ENCODE results near the gene EXOC4. TPM values are rescaled to one million over a fixed set of nuclear protein-coding genes. Genes with fewer than 3 reads are reported as not detected.

The EXOC4 gene
- total RNA-seq, 1 experiment from 2014 or later: 71.0 TPM

DNA sequence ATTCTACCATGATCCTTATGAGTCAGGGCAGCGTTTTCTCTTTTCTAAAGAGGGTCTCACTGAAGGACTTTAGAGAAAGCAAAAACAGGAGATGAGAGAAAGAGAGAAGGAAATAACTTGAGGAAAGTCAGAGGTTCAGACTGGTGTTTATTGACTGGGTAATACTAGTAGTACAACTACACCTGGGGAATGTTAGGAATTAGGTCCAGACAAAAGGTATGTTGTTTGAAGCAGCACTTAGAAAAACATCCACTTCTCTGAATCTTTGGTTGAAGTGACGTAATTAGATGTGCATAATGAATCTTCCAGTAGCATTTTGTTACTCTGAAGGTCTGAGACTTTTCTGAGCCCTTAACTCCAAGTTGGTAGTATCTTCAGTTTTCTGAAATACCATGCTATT, 494.0 kb downstream of the EXOC4 start:
- Histone ChIP-seq H3K36me3 (ENCODE audit: control insufficient read depth, insufficient read depth, low read length) (no peaks in the 10 kb centered on the region), H3K27me3 (ENCODE audit: control insufficient read depth, insufficient read depth, low read length) (no peaks in the 10 kb centered on the region), H3K4me3 (ENCODE audit: low read depth in 2 of 2, low read length in 2 of 2) (no peak overlapping the region), H3K9me3 (ENCODE audit: control insufficient read depth, insufficient read depth, low read depth, low read length) (no peaks in the 10 kb centered on the region), H3K4me1 (ENCODE audit: control insufficient read depth, insufficient read depth, low read length) (no peaks in the 10 kb centered on the region), H3K27ac (ENCODE audit: low read length) (no peak overlapping the region)
- TF ChIP-seq POLR2AphosphoS5 (IDR thresholded peaks at IDR 0.05; ENCODE audit: low read depth, low read length) (no peak), SIN3A (IDR thresholded peaks at IDR 0.05; ENCODE audit: borderline replicate concordance, insufficient read depth, low read depth, low read length) (no peak), TCF7L2 (IDR thresholded peaks at IDR 0.05; ENCODE audit: low read depth, low read length) (no peak)
- TF ChIP-seq, protein P1, sequence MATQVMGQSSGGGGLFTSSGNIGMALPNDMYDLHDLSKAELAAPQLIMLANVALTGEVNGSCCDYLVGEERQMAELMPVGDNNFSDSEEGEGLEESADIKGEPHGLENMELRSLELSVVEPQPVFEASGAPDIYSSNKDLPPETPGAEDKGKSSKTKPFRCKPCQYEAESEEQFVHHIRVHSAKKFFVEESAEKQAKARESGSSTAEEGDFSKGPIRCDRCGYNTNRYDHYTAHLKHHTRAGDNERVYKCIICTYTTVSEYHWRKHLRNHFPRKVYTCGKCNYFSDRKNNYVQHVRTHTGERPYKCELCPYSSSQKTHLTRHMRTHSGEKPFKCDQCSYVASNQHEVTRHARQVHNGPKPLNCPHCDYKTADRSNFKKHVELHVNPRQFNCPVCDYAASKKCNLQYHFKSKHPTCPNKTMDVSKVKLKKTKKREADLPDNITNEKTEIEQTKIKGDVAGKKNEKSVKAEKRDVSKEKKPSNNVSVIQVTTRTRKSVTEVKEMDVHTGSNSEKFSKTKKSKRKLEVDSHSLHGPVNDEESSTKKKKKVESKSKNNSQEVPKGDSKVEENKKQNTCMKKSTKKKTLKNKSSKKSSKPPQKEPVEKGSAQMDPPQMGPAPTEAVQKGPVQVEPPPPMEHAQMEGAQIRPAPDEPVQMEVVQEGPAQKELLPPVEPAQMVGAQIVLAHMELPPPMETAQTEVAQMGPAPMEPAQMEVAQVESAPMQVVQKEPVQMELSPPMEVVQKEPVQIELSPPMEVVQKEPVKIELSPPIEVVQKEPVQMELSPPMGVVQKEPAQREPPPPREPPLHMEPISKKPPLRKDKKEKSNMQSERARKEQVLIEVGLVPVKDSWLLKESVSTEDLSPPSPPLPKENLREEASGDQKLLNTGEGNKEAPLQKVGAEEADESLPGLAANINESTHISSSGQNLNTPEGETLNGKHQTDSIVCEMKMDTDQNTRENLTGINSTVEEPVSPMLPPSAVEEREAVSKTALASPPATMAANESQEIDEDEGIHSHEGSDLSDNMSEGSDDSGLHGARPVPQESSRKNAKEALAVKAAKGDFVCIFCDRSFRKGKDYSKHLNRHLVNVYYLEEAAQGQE (IDR thresholded peaks at IDR 0.05; ENCODE audit: insufficient read depth in 1 of 2, low read depth in 2 of 2, low read length in 1 of 2): no peak
- TF ChIP-seq, protein P2, sequence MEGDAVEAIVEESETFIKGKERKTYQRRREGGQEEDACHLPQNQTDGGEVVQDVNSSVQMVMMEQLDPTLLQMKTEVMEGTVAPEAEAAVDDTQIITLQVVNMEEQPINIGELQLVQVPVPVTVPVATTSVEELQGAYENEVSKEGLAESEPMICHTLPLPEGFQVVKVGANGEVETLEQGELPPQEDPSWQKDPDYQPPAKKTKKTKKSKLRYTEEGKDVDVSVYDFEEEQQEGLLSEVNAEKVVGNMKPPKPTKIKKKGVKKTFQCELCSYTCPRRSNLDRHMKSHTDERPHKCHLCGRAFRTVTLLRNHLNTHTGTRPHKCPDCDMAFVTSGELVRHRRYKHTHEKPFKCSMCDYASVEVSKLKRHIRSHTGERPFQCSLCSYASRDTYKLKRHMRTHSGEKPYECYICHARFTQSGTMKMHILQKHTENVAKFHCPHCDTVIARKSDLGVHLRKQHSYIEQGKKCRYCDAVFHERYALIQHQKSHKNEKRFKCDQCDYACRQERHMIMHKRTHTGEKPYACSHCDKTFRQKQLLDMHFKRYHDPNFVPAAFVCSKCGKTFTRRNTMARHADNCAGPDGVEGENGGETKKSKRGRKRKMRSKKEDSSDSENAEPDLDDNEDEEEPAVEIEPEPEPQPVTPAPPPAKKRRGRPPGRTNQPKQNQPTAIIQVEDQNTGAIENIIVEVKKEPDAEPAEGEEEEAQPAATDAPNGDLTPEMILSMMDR (IDR thresholded peaks at IDR 0.05): no peak
- ChIA-PET POLR2A (no interaction called here), CTCF (no interaction called here)
- ATAC-seq: no peak
- intact Hi-C loops (cut with micrococcal nuclease; ENCODE audit: unreplicated experiment): no loop called here
- in situ Hi-C loops (cut with HindIII; ENCODE audit: low pct_unique_long_range_greater_than_20kb, low sequenced_read_pairs): no loop called here
- DNase-seq (ENCODE audit: low read depth, low spot score): no peak
- TSS peak; percentile 20 for BruUV-seq (replicated peaks)

DNA sequence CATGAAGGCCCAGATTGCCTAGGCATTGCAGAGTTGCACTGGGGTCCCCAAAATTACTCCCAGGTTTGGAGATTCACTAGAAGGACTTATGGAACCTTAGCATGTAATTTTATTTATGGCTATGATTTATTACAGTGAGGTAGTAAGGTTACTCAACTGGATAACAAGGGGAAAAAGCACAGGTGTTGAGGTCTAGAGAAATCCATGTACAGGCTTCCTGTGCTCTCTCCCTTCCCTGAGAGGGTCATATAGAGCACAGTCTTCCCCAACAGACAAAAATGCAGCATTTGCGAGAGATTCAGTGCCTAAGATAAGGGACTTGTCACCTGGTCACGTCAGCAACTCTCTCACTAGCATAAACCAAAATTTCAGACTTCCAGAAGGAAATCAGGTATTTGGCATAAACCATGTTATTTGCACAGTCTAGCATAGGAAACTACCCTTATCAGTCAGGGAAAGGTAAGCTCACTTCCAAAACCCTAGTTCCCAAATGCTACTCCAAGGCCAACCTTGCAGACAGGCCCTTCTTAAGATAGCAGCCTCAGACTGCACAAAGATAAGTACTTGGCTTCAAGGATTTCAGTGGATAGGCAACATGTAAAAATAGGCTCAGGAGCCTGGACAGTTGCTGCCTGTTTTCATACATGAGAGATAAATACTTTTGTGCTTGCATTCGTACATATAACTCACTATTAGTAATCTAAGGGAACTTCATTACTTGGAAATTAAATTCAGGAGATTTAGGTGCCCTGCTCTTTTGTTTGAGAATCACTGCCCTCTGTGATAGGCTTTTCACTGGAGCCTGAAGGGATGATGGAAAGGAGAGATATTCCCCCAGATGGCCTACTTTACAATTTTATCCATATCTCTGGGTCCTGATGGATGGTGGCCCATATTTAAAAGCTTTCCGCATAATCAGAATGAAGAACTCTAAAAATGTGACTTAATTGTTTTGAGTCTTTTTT, 495.8 kb downstream of the EXOC4 start:
- H3K9me3 ChIP-seq (ENCODE audit: control insufficient read depth, insufficient read depth, low read depth, low read length): no peaks in the 10 kb centered on the region
- H3K27me3 ChIP-seq (ENCODE audit: control insufficient read depth, insufficient read depth, low read length): no peaks in the 10 kb centered on the region
- TF ChIP-seq SIN3A (IDR thresholded peaks at IDR 0.05; ENCODE audit: borderline replicate concordance, insufficient read depth, low read depth, low read length): no peak
- no peak for TF ChIP-seq TCF7L2 (IDR thresholded peaks at IDR 0.05; ENCODE audit: low read depth, low read length)
- TF ChIP-seq, protein P2 (IDR thresholded peaks at IDR 0.05): no peak
- TF ChIP-seq POLR2AphosphoS5 (IDR thresholded peaks at IDR 0.05; ENCODE audit: low read depth, low read length): no peak
- TF ChIP-seq, protein P1 (IDR thresholded peaks at IDR 0.05; ENCODE audit: insufficient read depth in 1 of 2, low read depth in 2 of 2, low read length in 1 of 2): no peak
- H3K4me1 ChIP-seq (ENCODE audit: control insufficient read depth, insufficient read depth, low read length): no peaks in the 10 kb centered on the region
- H3K36me3 ChIP-seq (ENCODE audit: control insufficient read depth, insufficient read depth, low read length): no peaks in the 10 kb centered on the region
- ATAC-seq (no peak), DNase-seq (ENCODE audit: low read depth, low spot score) (no peak)
- intact Hi-C loops (cut with micrococcal nuclease; ENCODE audit: unreplicated experiment): no loop called here
- in situ Hi-C loops (cut with HindIII; ENCODE audit: low pct_unique_long_range_greater_than_20kb, low sequenced_read_pairs): no loop called here
- no peak overlapping the region for H3K4me3 ChIP-seq (ENCODE audit: low read depth in 2 of 2, low read length in 2 of 2)
- ChIA-PET CTCF (no interaction called here), POLR2A (no interaction called here)
- H3K27ac ChIP-seq (ENCODE audit: low read length): no peak overlapping the region
- no TSS peak for BruUV-seq (replicated peaks)

Measured in Panc1 (cell line).